Neuron (in vitro differentiated cells): ENCODE data around the gene KBTBD12.

Experiments used
- H2AFZ ChIP-seq: one replicate; pipeline ENCODE4 v1.6.1; 2013; ENCODE audit warnings: low read depth, mild to moderate bottlenecking, inconsistent platforms, low read length, moderate library complexity
- H3K27me3 ChIP-seq: one replicate; pipeline ENCODE4 v1.6.1; 2013; ENCODE audit warnings: low read length; ENCODE audit not compliant: insufficient read depth
- H3K36me3 ChIP-seq: one replicate; pipeline ENCODE4 v1.6.1; 2013; ENCODE audit warnings: low read length; ENCODE audit not compliant: insufficient read depth
- H3K4me1 ChIP-seq: one replicate; pipeline ENCODE4 v1.6.1; 2013; ENCODE audit warnings: low read length; ENCODE audit not compliant: insufficient read depth
- H3K4me3 ChIP-seq: 2 replicates; pipeline ENCODE4 v1.5.1; 2013; ENCODE audit warnings: mild to moderate bottlenecking, low read length, moderate library complexity
- H3K9me3 ChIP-seq: one replicate; pipeline ENCODE4 v1.6.1; 2013; ENCODE audit warnings: low read length

Gene KBTBD12

DNA sequence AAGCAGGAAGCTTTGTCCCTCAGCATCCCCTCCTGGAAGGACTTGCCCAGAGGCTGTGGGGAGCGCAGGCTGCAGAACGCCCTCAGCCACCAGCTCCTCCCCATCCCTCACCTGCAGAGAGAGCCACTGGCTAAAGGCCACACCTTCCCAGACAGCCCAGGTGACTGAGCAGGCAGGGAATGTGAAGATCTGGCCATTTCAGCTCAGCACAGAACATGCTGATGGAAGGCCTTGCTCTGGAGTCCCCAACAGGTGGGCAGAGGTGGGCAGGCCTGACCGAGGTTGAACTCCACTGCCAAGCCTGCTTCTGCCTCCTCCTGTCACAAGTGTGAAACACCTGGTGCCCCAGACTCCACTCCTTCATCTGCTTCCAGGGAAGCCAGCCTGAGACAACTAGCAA is 86.5 kb downstream of the KBTBD12 start:
- Histone ChIP-seq H2AFZ (no peak overlapping the region), H3K27me3 (peaks cover 4% of the 10 kb centered on the region), H3K9me3 (no peaks in the 10 kb centered on the region), H3K4me1 (peaks cover 6% of the 10 kb centered on the region), H3K36me3 (no peaks in the 10 kb centered on the region), H3K4me3 (no peak overlapping the region)

- Histone ChIP-seq H3K4me1 (peaks cover 6% of the 10 kb centered on the region), H3K4me3 (no peak overlapping the region), H3K9me3 (peaks cover 3% of the 10 kb centered on the region), H3K27me3 (peaks cover 4% of the 10 kb centered on the region), H2AFZ (no peak overlapping the region), H3K36me3 (no peaks in the 10 kb centered on the region)
Measured at GRCh38 chr3:128004661-128005060, 89.6 kb downstream of the KBTBD12 start.

- Histone ChIP-seq H3K9me3 (peaks cover 3% of the 10 kb centered on the region), H2AFZ (peak overlapping the region; percentile 41), H3K4me3 (no peak overlapping the region), H3K27me3 (peaks cover 3% of the 10 kb centered on the region), H3K36me3 (no peaks in the 10 kb centered on the region), H3K4me1 (peaks cover 6% of the 10 kb centered on the region)
Measured at GRCh38 chr3:128006061-128007032, 91.3 kb downstream of the KBTBD12 start.

DNA sequence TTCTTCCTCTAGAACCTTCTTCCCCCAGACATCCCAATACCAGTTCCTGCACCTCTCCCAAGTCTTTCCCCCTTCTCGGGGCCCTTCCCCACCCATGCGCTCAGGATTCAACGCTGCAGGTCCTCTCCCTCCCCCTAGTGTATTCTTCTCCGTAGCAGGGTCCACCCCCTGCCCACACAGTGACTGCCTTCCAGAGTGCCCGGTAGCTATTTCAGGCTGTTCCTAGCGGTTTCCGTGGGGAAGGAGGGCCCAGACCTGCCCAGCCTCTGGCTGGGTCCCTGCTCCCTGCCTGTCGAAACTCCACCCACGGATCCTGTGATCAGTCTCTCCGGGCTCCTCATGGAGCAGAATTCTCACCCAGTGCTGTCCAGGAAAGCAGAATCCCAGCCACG is 92.0 kb downstream of the KBTBD12 start:
- H3K27me3 ChIP-seq: no peaks in the 10 kb centered on the region
- no peak overlapping the region for H2AFZ ChIP-seq
- H3K36me3 ChIP-seq: no peaks in the 10 kb centered on the region
- H3K4me3 ChIP-seq: no peak overlapping the region
- peaks cover 6% of the 10 kb centered on the region for H3K4me1 ChIP-seq
- peaks cover 3% of the 10 kb centered on the region for H3K9me3 ChIP-seq

DNA sequence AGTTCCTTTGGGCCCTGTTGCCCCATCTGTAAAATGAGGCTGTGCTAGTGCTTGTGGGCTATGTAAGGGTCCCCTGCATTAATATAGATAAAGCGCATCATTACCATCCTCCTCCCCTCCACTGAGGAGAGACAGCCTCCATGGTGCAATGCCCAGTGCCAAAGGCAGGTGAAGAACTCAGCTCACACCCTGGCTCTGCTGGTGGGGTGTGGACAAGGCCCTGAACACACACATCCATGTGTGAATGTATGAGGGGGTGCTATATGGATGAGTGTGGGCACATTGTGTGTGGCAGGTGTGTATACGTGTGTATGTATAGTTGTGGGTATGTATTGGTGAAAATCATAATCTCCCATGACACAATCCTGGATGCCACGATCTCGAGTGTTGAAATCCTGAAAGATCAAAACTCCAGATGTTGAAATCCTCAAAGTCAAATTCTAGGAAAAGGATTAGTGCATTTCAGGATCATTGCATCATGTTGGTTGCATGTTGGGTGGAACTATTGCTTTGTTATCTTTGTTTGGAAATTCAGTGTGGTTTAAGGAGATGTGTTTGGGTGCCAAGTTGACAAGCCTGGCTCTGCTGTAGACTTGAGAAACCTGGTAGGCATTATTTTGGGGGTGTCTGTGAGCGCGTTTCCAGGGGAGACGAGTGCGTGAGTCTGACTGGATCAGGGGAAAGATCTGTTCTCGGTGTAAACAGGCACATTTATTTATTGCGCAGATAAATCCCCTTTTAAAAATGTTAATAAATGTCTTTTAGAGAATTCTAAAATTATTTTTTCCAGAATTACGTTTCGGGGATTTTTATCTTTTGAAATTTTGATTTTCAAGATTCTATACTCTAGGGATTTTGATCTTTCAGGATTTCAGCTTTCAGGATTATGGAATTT is 95.2 kb downstream of the KBTBD12 start:
- no peak overlapping the region for H3K4me3 ChIP-seq

GRCh38 chr3:128011140-128011539 is 96.1 kb downstream of the KBTBD12 start:
- no peak overlapping the region for H3K4me3 ChIP-seq
- no peaks in the 10 kb centered on the region for H3K27me3 ChIP-seq
- H2AFZ ChIP-seq: no peak overlapping the region
- H3K4me1 ChIP-seq: peaks cover 2% of the 10 kb centered on the region
- H3K9me3 ChIP-seq: peaks cover 3% of the 10 kb centered on the region
- no peaks in the 10 kb centered on the region for H3K36me3 ChIP-seq

More for the DNA sequence above, 95.2 kb downstream of the KBTBD12 start:
- Histone ChIP-seq H3K9me3 (peaks cover 3% of the 10 kb centered on the region), H3K36me3 (no peaks in the 10 kb centered on the region), H2AFZ (no peak overlapping the region), H3K27me3 (no peaks in the 10 kb centered on the region), H3K4me1 (peaks cover 6% of the 10 kb centered on the region)

- H3K9me3 ChIP-seq: peaks cover 3% of the 10 kb centered on the region
- no peak overlapping the region for H3K4me3 ChIP-seq
- no peaks in the 10 kb centered on the region for H3K27me3 ChIP-seq
- no peaks in the 10 kb centered on the region for H3K36me3 ChIP-seq
- H3K4me1 ChIP-seq: no peaks in the 10 kb centered on the region
- no peak overlapping the region for H2AFZ ChIP-seq
Measured at GRCh38 chr3:128012050-128012449, 97.0 kb downstream of the KBTBD12 start.

GRCh38 chr3:128014548-128014947 is 99.5 kb downstream of the KBTBD12 start:
- Histone ChIP-seq H3K9me3 (no peaks in the 10 kb centered on the region), H3K4me3 (no peak overlapping the region), H3K36me3 (no peaks in the 10 kb centered on the region), H2AFZ (no peak overlapping the region), H3K4me1 (no peaks in the 10 kb centered on the region), H3K27me3 (no peaks in the 10 kb centered on the region)

GRCh38 chr3:128016502-128016901 is 101.5 kb downstream of the KBTBD12 start:
- no peaks in the 10 kb centered on the region for H3K4me1 ChIP-seq
- no peaks in the 10 kb centered on the region for H3K9me3 ChIP-seq
- H3K27me3 ChIP-seq: no peaks in the 10 kb centered on the region
- no peaks in the 10 kb centered on the region for H3K36me3 ChIP-seq
- no peak overlapping the region for H2AFZ ChIP-seq
- no peak overlapping the region for H3K4me3 ChIP-seq

- Histone ChIP-seq H3K27me3 (peaks cover 4% of the 10 kb centered on the region), H3K36me3 (no peaks in the 10 kb centered on the region), H3K4me3 (no peak overlapping the region)
Measured at GRCh38 chr3:128021768-128022372, 106.8 kb downstream of the KBTBD12 start.

DNA sequence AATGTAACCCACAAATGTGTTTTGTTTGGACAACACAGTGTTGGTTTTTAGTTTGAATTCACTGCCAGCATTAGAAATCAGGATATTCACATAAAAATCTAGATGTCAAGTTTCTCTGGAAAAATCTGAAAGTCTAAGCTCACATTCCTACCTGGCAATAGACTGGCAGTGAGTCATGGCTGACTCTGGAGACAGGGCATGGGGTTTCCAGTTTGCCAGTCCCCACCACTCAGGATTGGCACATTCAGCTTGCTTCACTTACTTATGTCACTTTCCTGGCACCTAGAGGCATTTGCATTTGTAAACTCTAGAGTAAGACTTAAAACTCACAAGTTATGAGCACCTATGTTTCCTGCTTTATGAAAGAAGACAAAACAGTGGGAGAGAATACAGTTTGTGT is 118.1 kb downstream of the KBTBD12 start:
- Histone ChIP-seq H3K36me3 (no peaks in the 10 kb centered on the region), H3K27me3 (peaks cover 5% of the 10 kb centered on the region), H3K9me3 (no peaks in the 10 kb centered on the region), H3K4me1 (no peaks in the 10 kb centered on the region), H3K4me3 (no peak overlapping the region), H2AFZ (no peak overlapping the region)

More at GRCh38 chr3:128021768-128022372, 106.8 kb downstream of the KBTBD12 start:
- Histone ChIP-seq H3K9me3 (no peaks in the 10 kb centered on the region), H3K4me1 (peaks cover 5% of the 10 kb centered on the region), H2AFZ (no peak overlapping the region)

- Histone ChIP-seq H3K36me3 (no peaks in the 10 kb centered on the region), H2AFZ (no peak overlapping the region), H3K27me3 (peaks cover 5% of the 10 kb centered on the region), H3K9me3 (no peaks in the 10 kb centered on the region), H3K4me1 (no peaks in the 10 kb centered on the region), H3K4me3 (no peak overlapping the region)
Measured at GRCh38 chr3:128036119-128036518, 121.1 kb downstream of the KBTBD12 start.
